DMS53 treated with DMSO at 0.1 percent for 48 hours (cell line): ENCODE measurements around the gene LRBA.

Experiments used
- DNase-seq: peaks from one replicate; lab custom pipeline; 2025; ENCODE audit not compliant: unreplicated experiment; lab: John Stamatoyannopoulos, UW

LRBA gene

DNA sequence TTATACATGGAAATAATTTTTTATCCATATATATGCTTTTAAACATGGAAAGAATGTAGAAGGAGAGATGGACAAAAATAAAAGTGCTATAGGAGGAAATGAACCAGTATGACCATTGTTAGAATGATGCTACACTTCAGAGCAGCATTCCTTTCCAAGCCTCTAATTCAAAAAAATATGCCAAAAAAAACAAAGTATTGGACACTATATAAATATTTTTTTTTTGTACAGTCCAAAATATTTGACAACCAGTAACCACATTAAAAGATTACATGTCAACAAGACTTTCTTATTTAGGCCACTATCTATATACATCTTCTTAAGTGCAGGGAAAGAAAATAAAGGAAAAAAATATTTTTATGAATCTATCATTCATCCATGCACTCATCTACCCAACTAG, 198.6 kb downstream of the LRBA start:
- DNase-seq, result no peak

DNA sequence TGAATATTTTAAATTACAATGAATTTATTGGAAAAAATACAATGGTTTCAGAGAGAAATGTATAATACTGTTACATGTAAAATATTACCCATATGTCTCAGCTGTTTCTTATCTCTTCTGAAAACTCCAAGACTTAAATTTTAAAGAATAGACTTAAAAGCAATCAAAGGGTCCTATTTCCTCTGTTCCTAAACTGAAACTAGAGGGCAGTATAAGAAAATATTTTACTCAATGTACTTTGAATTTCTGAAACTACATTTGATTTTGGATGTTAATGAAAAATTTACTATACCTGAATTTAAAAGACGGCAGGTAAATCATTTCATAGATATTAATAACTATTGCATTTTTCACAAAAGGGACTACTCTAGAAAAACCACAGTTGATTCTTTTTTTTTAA, 200.2 kb downstream of the LRBA start:
- DNase-seq, result no peak

DNA sequence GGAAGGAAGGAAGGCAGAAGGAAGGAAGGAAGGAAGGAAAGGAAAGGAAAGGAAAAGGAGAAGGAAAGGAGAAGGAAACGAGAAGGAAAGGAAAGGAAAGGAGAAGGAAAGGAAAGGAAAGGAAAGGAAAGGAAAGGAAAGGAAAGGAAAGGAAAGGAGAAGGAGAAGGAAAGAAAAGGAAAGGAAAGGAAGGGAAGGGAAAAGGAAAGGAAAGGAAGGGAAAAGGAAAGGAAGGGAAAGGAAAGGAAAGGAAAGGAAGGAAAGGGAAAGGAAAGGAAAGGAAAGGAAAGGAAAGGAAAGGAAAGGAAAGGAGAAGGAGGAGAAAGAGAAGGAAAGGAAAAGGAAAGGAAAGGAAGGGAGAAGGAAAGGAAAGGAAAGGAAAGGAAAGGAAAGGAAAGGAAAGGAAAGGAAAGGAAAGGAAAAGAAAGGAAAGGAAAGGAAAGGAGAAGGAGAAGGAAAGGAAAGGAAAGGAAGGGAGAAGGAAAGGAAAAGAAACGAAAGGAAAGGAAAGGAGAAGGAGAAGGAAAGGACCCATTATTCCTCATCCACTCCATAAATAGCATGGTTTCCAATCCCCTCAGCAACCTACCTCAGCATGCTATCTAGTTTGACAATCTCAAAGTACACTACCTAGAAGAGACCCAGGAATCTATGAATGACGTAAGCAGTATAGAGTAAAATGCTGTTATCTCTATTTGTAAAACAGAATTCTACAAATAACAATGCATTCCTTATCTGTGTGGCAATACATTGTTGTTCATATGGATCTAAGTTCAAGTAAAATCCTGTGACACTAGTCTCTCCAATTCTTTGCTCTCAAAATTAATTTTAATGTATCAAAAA, 209.7 kb downstream of the LRBA start:
- no peak for DNase-seq

DNA sequence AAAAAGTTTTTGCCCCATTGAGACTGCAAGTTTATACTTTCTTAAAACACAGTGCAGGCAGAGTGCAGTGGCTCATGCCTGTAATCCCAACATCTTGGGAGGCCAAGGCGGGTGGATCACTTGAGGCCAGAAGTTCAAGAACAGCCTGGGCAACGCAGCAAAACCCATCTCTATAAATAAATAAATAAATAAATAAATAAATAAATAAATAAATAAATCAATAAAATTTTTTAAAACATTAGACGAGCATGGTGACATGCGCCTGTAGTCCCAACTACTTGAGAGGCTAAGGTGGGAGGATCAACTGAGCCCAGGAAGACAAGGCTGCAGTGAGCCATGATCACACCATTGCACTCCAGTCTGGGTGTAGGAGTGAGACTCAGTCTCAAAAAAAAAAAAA, 213.3 kb downstream of the LRBA start:
- DNase-seq, result no peak

DNA sequence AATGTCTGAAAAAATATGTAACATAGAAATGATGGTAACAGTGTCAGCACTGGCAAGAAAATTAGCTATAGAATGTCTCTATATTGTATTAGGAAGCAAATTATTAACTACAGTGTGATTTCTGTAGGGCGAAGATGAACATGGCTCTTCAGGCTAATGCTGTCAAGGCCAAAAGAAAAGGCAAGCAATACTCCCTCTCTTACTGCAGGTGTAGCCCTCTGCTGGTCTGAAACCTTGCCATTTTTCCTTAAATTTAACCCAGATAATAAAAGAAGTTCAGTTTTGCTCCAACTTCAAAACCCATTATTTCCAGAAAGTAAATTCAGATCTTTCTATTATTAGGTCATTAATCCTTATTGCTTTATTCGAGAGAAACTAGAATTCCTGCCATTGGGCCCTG, 215.9 kb downstream of the LRBA start:
- DNase-seq, result no peak

DNA sequence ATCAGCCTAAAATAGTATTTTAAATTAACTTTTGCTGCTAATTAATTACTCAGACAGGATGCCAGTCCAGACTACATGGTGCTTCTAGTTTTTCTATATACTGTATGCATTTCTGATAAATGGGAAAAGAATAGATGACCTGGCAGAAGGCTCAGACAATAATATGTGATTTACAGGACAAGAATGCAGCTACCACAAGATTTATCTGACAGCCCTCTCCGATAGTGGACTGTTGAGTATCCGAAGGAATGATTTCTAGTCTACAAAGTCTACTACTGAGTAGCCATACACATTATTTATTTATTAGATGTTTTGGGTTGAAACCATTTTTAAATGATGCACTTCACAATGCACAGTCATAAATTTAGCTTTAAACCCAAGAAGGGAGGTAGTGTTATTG, 220.4 kb downstream of the LRBA start:
- DNase-seq, result no peak

DNA sequence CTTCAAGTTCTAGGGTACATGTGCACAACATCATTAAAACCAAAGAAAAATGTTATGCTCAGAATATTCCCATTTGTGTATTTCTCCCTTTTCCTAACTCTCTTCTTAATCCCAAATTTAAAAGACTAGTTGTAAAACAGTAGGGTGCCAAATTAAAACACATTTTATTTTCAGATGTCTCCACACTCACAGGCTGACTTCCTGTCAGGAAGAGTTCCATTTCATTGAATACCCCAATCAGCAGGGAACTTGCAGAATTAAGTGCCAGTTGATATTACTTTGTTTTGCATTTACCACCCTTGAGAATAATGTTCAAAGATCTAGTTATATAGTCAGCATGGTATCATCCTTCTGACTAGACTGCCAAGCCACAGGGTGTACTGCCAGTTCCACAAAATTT, 225.2 kb downstream of the LRBA start:
- DNase-seq, result no peak

DNA sequence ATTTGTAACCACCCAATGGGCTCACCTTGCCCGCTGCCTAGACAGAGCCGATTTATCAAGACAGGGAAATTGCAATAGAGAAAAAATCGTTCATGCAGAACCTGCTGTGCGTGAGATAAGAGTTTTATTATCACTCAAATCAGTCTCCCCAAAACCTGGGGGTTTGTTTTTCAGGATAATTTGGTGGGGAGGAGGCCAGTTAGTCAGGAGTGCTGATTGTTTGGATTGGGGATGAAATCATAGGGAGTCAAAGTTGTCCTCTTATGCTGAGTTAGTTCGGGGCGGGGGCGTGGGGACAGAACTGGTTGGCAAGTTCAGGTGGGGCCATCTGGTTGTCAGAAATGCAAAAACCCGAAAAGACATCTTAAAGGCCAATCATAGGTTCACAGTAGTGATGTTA, 230.1 kb downstream of the LRBA start:
- DNase-seq, result no peak

DNA sequence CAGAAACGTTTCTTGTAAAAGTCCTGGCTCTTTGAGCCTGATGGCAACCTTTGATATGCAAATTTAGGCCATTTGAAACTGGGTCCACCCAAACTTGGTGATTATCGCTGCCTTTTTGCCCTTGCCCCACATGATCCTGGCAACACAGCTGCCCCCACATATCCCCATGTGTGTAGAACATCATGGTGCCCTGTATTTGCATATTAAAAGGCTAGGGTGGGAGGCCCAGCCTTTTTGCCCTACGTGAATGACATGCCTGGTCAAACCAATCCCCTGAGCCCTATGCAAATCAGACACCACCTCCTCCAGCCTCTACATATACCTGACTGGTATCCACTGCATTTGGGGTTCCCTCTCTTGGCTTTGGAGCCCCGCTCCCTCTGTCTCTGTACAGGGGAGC, 230.8 kb downstream of the LRBA start:
- DNase-seq, result no peak

DNA sequence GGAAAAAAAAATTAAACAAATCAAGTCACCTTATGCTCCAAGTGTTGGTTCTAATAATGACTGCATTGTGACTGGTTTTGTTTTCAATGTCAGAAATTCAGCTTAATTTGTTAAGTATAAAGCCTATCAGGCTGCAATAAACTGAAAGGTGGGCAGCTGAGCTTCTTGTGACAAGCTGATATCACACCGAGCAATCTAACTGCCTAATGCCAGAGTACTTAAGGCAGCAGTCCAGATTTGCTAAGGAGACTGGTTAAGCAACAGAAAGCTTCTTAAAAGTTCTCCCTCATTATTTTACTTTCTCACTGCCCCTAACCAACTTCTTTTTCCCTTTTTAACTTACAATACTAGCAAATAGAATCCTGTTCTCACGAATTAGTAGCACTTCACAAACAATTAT, 232.2 kb downstream of the LRBA start:
- DNase-seq, result no peak

DNA sequence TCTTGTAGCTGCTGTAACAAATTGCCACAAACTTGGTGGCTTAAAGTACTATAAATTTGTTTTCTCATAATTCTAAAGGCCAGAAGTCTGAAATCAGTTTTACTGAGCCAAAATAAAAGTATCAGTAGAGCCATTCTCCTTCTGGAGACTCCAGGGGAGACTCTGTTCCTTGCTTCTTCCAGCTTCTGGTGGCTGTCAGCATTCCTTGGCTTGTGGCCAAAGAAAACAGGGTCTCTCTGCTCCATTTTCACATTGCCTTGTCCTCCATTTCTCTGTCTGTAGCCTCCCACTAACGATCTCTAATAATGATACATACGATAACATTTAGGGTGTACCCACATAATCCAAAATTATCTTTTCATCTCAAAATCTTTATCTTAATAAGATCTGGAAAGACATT, 232.8 kb downstream of the LRBA start:
- no peak for DNase-seq

DNA sequence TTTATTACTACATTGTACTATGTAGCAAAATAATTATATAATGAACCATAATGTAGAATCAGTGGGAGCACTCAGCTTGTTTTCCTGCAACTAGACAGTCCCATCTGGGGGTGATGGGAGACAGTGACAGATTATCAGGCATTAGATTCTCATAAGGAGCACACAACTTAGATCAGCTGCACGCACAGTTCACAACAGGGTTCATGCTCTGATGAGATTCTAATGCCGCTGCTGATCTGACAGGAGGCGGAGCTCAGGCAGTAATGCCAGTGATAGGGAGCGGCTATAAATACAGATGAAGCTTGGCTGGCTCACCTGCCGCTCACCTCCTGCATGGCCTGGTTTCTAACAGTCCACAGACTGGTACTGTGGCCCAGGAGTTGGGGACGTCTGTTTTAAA, 233.9 kb downstream of the LRBA start:
- no peak for DNase-seq

DNA sequence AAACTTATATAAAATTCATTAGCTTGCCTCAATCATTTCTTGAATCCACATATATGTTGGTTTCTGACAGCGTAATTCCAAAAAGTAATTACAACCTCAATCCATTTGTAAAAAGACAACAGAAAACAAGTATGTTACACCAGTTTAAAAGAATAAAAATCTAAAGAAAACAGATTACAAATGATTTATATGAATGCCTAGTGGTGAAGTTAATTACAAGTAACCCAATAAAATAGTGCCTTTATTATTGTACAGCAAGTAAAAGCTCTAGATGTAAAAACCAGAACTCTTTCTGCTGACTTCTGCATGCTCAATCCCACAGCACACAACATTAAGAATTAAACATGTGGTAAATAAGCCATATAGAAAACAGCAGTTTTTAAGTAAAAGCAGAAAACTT, 235.4 kb downstream of the LRBA start:
- no peak for DNase-seq

DNA sequence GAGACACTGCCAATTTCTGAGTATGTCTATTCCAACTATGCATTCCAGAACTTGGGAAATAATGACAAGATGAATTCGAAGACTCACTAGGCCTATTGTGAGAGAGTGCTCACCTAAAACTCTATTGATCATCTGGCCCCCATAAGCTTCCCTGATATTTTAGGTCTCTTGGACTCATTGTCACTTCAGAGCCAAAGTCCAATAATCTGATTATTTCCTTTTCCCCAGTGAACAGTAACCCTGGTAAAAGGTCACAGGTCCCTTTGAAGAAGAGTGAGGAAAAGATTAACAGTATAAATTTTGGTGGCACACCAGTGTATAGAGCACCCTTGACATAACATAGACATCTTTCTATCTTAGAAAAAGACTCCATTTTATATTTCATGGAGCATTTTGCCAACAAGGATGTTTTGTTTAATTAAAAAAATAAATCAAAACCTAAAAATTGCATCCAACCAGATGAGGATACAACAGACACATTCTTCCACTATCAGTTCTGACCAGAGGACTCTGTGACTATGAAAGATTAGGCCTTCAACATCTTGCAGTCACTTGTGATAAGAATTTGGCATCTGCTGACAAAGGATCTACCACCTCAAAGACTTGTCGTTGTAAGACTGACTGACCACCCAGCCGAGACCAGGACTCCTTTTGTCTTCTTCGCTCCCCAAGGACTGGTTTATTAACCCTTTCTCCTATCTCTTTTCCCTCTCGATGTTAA, 241.2 kb downstream of the LRBA start:
- DNase-seq, result no peak

DNA sequence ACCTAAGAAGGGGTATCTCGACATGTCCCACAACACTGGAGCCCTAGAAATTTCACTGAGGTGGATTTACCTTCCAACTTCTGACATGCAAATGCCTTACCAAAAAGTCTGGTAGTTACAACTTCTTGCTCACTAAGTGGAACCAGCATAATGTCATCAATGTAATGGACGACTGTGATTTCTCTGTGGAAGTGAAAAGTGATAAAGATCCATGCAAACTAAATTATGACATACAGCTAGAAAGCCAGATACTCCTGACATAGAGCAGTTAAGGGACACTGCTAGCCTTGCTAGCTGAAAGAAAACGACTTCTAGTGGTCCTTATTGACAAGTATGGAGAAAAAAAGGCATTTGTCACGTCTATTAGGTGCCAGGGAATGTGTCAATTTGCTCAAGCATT, 242.1 kb downstream of the LRBA start:
- no peak for DNase-seq

DNA sequence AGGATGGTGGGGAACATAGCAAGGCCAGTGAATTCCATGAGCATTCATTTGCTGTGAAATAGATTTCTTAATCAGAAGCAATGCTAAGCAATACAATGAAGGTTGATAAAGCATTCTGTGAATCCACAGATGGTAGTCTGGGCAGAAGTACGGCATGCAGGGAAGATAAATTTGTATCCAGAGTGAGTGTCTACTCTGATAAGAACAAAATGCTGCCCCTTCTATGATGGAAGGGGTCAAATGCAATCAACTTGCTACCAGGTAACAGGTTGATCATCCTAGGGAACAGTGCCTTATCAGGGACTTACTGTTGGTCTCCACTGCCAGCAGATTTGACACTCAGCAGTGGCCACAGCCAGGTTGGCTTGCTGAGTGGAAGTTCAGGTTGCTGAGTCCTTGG, 243.7 kb downstream of the LRBA start:
- no peak for DNase-seq

DNA sequence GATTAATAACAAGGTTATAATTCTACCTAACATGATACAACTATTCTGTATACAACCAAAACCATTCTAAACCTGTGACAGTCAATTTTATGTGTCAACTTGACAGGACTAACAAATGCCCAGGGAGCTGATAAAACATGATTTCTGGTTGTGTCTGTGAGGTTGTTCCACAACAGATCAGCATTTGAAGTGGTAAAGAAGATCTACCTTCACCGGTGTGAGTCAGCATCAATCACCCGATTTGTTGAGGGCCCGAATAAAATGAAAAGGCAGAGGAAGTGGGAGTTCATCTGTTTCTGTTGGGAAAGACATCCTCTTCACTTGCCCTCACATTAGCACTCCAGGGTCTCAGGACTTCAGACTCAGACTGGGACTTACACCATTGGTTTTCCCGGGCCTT, 245.2 kb downstream of the LRBA start:
- DNase-seq, result no peak

DNA sequence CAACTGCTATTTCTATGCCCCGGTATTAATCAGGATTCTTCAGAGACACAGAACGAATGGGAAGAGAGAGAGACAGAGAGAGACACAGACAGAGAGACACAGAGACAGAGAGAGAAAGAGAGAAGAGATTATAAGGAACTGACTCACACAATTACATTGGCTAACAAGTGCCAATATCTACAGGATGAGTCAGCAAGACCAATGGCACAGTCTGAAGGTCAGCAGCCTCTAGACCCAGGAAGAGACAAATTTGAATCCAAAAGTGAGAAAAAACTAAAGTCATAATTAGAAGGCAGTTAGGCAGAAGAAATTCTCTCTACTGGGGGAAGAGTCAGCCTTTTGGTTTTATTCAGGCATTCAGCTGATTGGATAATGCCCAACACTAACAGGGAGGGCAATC, 245.8 kb downstream of the LRBA start:
- DNase-seq, result peak; percentile 37

DNA sequence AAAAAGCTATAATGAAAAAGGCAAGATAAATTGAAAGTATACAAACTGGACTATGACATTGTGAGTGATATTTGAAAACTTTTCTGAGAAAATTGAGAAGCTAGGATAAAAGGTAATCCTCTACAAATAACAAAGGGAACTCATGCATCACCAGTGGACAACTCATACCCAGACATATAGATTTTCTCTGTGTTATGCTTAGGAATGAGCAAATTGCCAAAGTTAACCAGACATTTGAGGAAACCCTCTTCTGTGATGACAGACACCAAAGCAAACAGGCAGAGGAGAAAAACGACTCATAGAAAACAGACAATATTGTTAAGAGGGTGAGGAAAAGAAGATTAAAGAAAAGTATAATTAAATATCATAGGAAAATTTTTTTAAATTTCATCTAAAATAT, 246.6 kb downstream of the LRBA start:
- no peak for DNase-seq

DNA sequence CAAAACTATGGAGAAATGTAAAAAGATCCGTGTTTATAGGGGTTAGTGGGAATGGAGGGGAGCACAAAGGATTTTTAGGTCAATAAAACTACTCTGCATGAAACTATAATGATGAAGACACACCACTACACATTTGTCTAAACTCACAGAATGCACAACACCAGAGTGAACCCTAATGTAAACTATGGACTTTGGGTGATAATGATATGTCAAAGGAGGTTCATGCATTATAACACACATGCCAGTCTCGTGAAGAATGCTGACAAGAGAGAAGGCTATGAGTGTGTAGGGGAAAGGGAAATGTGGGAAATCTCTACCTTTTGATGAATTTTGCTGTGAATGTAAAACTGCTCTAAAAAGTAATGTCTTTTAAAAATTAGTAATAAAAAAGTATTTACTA, 249.9 kb downstream of the LRBA start:
- DNase-seq, result no peak

DNA sequence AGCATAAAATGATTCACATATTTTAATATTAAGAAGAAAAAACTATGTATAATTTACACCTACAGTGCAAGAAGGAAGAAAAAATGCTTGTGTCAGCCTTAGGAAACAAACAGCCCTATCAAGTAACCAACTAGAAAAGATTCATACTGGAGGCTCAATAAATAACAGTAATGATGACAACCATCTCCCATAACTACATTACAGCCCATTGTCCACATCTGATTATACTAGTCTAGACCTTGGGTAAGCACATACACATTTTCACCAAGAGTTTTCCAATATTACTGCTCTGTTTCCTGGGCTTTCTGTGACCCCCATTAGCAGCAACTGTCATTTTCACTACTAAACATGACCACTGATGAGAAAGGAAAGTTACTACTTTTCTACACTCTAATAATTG, 263.4 kb downstream of the LRBA start:
- no peak for DNase-seq

DNA sequence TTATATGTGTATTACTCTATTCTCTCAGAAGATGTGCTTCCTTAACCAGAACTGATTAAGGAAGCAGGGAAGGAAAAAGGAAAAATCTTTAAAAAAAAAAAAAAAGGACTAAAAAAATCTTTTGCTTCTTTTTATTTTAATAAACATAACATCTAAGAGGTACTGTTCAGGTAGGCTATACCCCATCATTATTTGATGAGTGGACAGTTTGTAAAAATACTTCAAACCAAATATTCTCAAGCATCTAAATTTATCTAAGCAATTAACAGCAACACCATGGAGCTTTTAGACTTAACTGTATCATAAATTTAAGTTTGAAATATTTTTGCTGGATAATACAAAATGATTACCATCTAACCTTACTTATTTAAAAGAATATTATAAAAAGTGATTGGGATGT, 264.3 kb downstream of the LRBA start:
- no peak for DNase-seq

DNA sequence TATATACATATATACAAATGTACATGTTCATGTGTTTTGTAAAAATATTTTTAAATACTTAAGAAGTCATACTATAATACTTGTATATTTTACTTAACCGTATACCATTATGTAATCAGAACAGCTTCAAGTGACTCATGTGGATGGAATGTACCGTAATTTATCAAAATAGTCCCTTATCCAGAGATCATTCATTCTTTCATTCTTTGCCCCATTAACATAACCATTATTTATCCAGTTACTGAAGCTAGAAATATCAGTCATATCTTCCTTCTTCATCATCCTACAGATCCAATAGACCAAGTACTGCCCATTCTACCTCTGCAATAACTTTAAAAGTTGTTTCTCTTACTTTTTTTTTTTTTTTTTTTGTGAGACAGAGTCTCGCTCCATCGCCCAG, 268.9 kb downstream of the LRBA start:
- DNase-seq, result no peak
